Measurements from ENCODE around the gene SDE2.
"Not testable (repeated sequence)": the region's sequence is repeated elsewhere in the genome, so short reads cannot be mapped to it uniquely, and the experiment has no call there.

The SDE2 gene

GRCh38 chr1:225973158-225973557, 26.0 kb downstream of the SDE2 start:
- peak; percentile 87 for DNase-seq

GRCh38 chr1:225972344-225973152, 26.6 kb downstream of the SDE2 start:
- no peak for DNase-seq

- DNase-seq = not testable (repeated sequence)
Observed at GRCh38 chr1:225970592-225971157, 28.5 kb downstream of the SDE2 start.

GRCh38 chr1:225969751-225970150, 29.4 kb downstream of the SDE2 start:
- not testable (repeated sequence) for DNase-seq

GRCh38 chr1:225965231-225965630, 33.9 kb downstream of the SDE2 start:
- DNase-seq = no peak

- no peak for DNase-seq
Observed at GRCh38 chr1:225963735-225964530, 35.2 kb downstream of the SDE2 start.

GRCh38 chr1:225962440-225962975, 36.6 kb downstream of the SDE2 start:
- no peak for DNase-seq

GRCh38 chr1:225961659-225962439, 37.3 kb downstream of the SDE2 start:
- DNase-seq = no peak

GRCh38 chr1:225958041-225958440, 41.1 kb downstream of the SDE2 start:
- DNase-seq = no peak

- DNase-seq = no peak
Observed at GRCh38 chr1:225954753-225955152, 44.4 kb downstream of the SDE2 start.

- no peak for DNase-seq
Observed at GRCh38 chr1:225953315-225953714, 45.8 kb downstream of the SDE2 start.

- no peak for DNase-seq
Observed at GRCh38 chr1:225950905-225951497, 48.1 kb downstream of the SDE2 start.

- no peak for DNase-seq
Observed at GRCh38 chr1:225949041-225949440, 50.1 kb downstream of the SDE2 start.

GRCh38 chr1:225946803-225947202, 52.3 kb downstream of the SDE2 start:
- DNase-seq = no peak

GRCh38 chr1:225946082-225946620, 53.0 kb downstream of the SDE2 start:
- no peak for DNase-seq

- DNase-seq = no peak
Observed at GRCh38 chr1:225945564-225945963, 53.6 kb downstream of the SDE2 start.

- DNase-seq = no peak
Observed at GRCh38 chr1:225944951-225945350, 54.2 kb downstream of the SDE2 start.

GRCh38 chr1:225944387-225944786, 54.8 kb downstream of the SDE2 start:
- no peak for DNase-seq

- no peak for DNase-seq
Observed at GRCh38 chr1:225943582-225943981, 55.6 kb downstream of the SDE2 start.

GRCh38 chr1:225942574-225942973, 56.6 kb downstream of the SDE2 start:
- DNase-seq = no peak

- DNase-seq = no peak
Observed at GRCh38 chr1:225941942-225942222, 57.3 kb downstream of the SDE2 start.
